Calu3 (cell line): ENCODE data around the gene MED12. TPM values are rescaled to one million over a fixed set of nuclear protein-coding genes. Genes with fewer than 3 reads are reported as not detected.
A peak's percentile ranks its signal among the peaks of the same experiment; 100 is the strongest.

Experiments
- BruUV-seq: library from RNA; stranded (reverse); fragments of 400-500 nt; replicated peaks from 2 replicates; lab custom pipeline; 2021; lab: Mats Ljungman, UMichigan
- CTCF ChIA-PET: fragments of 300-600 bp; sonication (Branson Sonifier 250); formaldehyde crosslinking; loops from one replicate; lab custom pipeline; 2022; ENCODE audit warnings: antibody characterized with exemption; lab: Charles Lee
- DNase-seq: peaks from one replicate; pipeline ENCODE4 v3.0.0; 2022
- H3K27ac Mint-ChIP-seq: one replicate; pipeline ENCODE4 v1.8.0; 2022; ENCODE audit warnings: mixed read lengths; ENCODE audit not compliant: unreplicated experiment
- H3K27me3 Mint-ChIP-seq: one replicate; pipeline ENCODE4 v1.8.0; 2022; ENCODE audit warnings: mixed read lengths; ENCODE audit not compliant: unreplicated experiment
- H3K36me3 Mint-ChIP-seq: one replicate; pipeline ENCODE4 v1.8.0; 2022; ENCODE audit warnings: mild to moderate bottlenecking, moderate library complexity, mixed read lengths; ENCODE audit not compliant: insufficient read depth, unreplicated experiment
- H3K4me1 Mint-ChIP-seq: one replicate; pipeline ENCODE4 v1.8.0; 2022; ENCODE audit warnings: mild to moderate bottlenecking, low read depth, mixed read lengths; ENCODE audit not compliant: unreplicated experiment
- H3K4me3 Mint-ChIP-seq: one replicate; pipeline ENCODE4 v1.8.0; 2022; ENCODE audit warnings: mild to moderate bottlenecking, low read depth, moderate library complexity, mixed read lengths; ENCODE audit not compliant: unreplicated experiment
- H3K9me3 Mint-ChIP-seq: one replicate; pipeline ENCODE4 v1.8.0; 2022; ENCODE audit warnings: low read depth, mixed read lengths; ENCODE audit not compliant: unreplicated experiment
- CTCF ChIP-seq: fragments of 200-600 bp; IDR thresholded peaks from one replicate; pipeline ENCODE4 v1.8.0; 2022; ENCODE audit warnings: antibody characterized with exemption; ENCODE audit not compliant: unreplicated experiment
- intact Hi-C: fragments of 100-400 bp; cut with micrococcal nuclease; formaldehyde crosslinking; loops from one replicate; pipeline ENCODE4 v1.10.0; 2022; ENCODE audit not compliant: unreplicated experiment
- total RNA-seq: library from RNA; stranded (reverse); gene quantifications from 2 replicates; pipeline ENCODE4 v1.2.3, GENCODE V29; 2022

MED12 gene
- total RNA-seq, 1 experiment from 2014 or later, result 56.2 TPM

GRCh38 chrX:71103110-71103983, 15.0 kb upstream of the MED12 start:
- Mint-ChIP-seq H3K36me3 (no peaks in the 10 kb centered on the region), H3K9me3 (no peaks in the 10 kb centered on the region), H3K4me1 (peaks cover 12% of the 10 kb centered on the region), H3K27ac (no peak overlapping the region), H3K27me3 (no peaks in the 10 kb centered on the region), H3K4me3 (no peak overlapping the region)
- DNase-seq, result peak; percentile 8
- CTCF ChIA-PET, result no interaction called here
- intact Hi-C loops, result no loop called here
- no peak for TF ChIP-seq CTCF
- no TSS peak for BruUV-seq

- Mint-ChIP-seq H3K27ac (no peak overlapping the region), H3K4me1 (peaks cover 12% of the 10 kb centered on the region), H3K9me3 (no peaks in the 10 kb centered on the region), H3K27me3 (no peaks in the 10 kb centered on the region), H3K36me3 (no peaks in the 10 kb centered on the region), H3K4me3 (no peak overlapping the region)
- no peak for TF ChIP-seq CTCF
- no peak for DNase-seq
- intact Hi-C loops, result no loop called here
- CTCF ChIA-PET, result no interaction called here
- no TSS peak for BruUV-seq
Observed at GRCh38 chrX:71105628-71106027, 12.8 kb upstream of the MED12 start.

DNA sequence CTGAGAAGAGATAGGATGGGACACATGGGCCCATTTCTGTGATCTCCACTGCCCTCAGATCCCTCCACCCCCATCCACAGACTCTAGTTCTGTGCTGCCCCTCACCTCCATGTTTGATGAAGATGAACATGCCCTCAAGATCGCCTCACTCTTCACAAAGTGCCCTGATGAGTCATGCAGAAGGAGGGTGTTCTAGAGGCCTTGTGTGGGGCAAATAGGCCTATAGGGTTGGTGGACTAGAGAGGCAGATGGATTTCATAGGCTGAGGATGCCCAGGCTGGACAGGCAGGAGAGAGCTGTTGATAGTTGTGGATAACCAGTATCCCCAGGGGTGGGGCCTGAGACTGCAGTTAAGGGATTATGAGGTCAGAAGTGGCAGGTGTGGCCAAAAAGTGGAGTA, 12.0 kb upstream of the MED12 start, which contains the start of gene CXorf65:
Gene CXorf65, minus strand, starts transcription at position 314 of the 400 bp plus-strand sequence. Its CDS starts 184 bp downstream, at position 130.
- CTCF ChIA-PET, result no interaction called here
- H3K27ac Mint-ChIP-seq, result no peak within 1 kb of the TSS
- no peak for DNase-seq
- intact Hi-C loops, result no loop called here
- no peaks in the 10 kb centered on the region for H3K9me3 Mint-ChIP-seq
- no TSS peak for BruUV-seq
- no peak for TF ChIP-seq CTCF
- H3K4me3 Mint-ChIP-seq, result no peak within 1 kb of the TSS
- H3K27me3 Mint-ChIP-seq, result no peaks in the 10 kb centered on the region
- H3K36me3 Mint-ChIP-seq, result no peaks in the 10 kb centered on the region
- peaks cover 12% of the 10 kb centered on the region for H3K4me1 Mint-ChIP-seq

DNA sequence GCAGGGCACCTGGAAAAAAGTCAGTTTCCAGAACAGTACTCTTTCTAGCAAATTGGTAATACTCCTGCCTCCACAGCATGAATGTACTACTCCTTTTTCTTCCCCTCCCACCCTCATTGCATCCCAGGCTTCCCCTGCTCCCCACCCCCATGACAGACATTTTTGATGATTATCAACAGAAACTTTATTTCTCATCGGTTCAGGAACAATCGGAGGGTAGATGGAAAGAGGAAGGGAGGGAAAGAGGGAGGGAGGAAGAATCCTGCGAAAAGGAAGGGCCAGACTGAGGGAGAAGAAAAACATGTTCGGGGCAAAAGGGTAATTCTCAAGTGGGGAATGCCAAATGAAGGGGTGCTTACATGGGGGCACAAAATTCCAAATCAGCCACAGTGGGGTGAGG, 11.2 kb upstream of the MED12 start:
- H3K27me3 Mint-ChIP-seq, result no peaks in the 10 kb centered on the region
- no peak overlapping the region for H3K4me3 Mint-ChIP-seq
- no peak overlapping the region for H3K27ac Mint-ChIP-seq
- no peak for TF ChIP-seq CTCF
- no peak for DNase-seq
- BruUV-seq, result no TSS peak
- CTCF ChIA-PET, result no interaction called here
- peaks cover 20% of the 10 kb centered on the region for H3K4me1 Mint-ChIP-seq
- H3K36me3 Mint-ChIP-seq, result no peaks in the 10 kb centered on the region
- intact Hi-C loops, result no loop called here
- H3K9me3 Mint-ChIP-seq, result no peaks in the 10 kb centered on the region
